K562 (cell line): ENCODE data around the gene CNPY4. TPM values are rescaled to one million over a fixed set of nuclear protein-coding genes. Genes with fewer than 3 reads are reported as not detected.

Source experiments
- AFF4 ChIP-seq: sonication (generic); formaldehyde crosslinking; IDR thresholded peaks from 2 replicates; pipeline ENCODE4 v1.8.0; 2023; ENCODE audit warnings: mild to moderate bottlenecking, missing genetic modification reagents
- EP400 ChIP-seq: fragments of 450-650 bp; IDR thresholded peaks from 2 replicates; pipeline ENCODE4 v1.6.1; 2017; ENCODE audit warnings: antibody characterized with exemption, mild to moderate bottlenecking, moderate library complexity
- ESRRA ChIP-seq: fragments of 450-650 bp; IDR thresholded peaks from 2 replicates; pipeline ENCODE4 v1.6.1; 2014; ENCODE audit warnings: low read depth, mild to moderate bottlenecking, moderate library complexity, borderline replicate concordance
- FOSL1 ChIP-seq: fragments of 200-800 bp; sonication (Bioruptor generic); conservative IDR thresholded peaks from 2 replicates; pipeline ENCODE4 v1.6.1; 2016; ENCODE audit warnings: missing genetic modification characterization, missing compliant biosample characterization
- HDAC6 ChIP-seq: IDR thresholded peaks from 2 replicates; pipeline ENCODE4 v1.6.1; 2012; ENCODE audit warnings: low read depth, mild to moderate bottlenecking, control low read depth, inconsistent platforms, low read length, moderate library complexity
- HMG20B ChIP-seq: fragments of 250-450 bp; sonication (Bioruptor Pico); IDR thresholded peaks from 2 replicates; pipeline ENCODE4 v1.5.0; 2021; ENCODE audit warnings: mild to moderate bottlenecking
- HOXB6 ChIP-seq: fragments of 250-450 bp; sonication (Bioruptor Pico); IDR thresholded peaks from 2 replicates; pipeline ENCODE4 v1.5.1; 2022; ENCODE audit warnings: mild to moderate bottlenecking, borderline replicate concordance
- NFE2L1 ChIP-seq: fragments of 450-650 bp; IDR thresholded peaks from 2 replicates; pipeline ENCODE4 v1.6.1; 2016; ENCODE audit warnings: missing genetic modification characterization, low read depth, mild to moderate bottlenecking, missing compliant biosample characterization, moderate library complexity, borderline replicate concordance
- NFRKB ChIP-seq: fragments of 450-650 bp; IDR thresholded peaks from 2 replicates; pipeline ENCODE4 v1.6.1; 2016; ENCODE audit warnings: low read depth
- NUFIP1 ChIP-seq: fragments of 450-650 bp; IDR thresholded peaks from 2 replicates; pipeline ENCODE4 v1.6.1; 2018; ENCODE audit not compliant: partially characterized antibody
- PREB ChIP-seq: sonication (generic); formaldehyde crosslinking; IDR thresholded peaks from 2 replicates; pipeline ENCODE4 v1.8.1; 2023; ENCODE audit warnings: mild to moderate bottlenecking, missing genetic modification reagents
- PRMT5 ChIP-seq: sonication (generic); formaldehyde crosslinking; IDR thresholded peaks from 2 replicates; pipeline ENCODE4 v1.5.0; 2020; ENCODE audit warnings: missing genetic modification reagents
- SMARCE1 ChIP-seq: fragments of 450-650 bp; IDR thresholded peaks from 2 replicates; pipeline ENCODE4 v1.7.1; 2016; ENCODE audit warnings: mild to moderate bottlenecking
- SOX6 ChIP-seq: fragments of 450-650 bp; IDR thresholded peaks from 2 replicates; pipeline ENCODE4 v1.6.1; 2014; ENCODE audit warnings: mild to moderate bottlenecking
- STAT6 ChIP-seq: sonication (generic); formaldehyde crosslinking; IDR thresholded peaks from 2 replicates; pipeline ENCODE4 v1.8.1; 2023; ENCODE audit warnings: mild to moderate bottlenecking, missing genetic modification reagents
- TEAD4 ChIP-seq, 2 experiments: sonication (generic) in 1 of 2; formaldehyde crosslinking in 1 of 2; IDR thresholded peaks; 2 replicates each; pipeline versions ENCODE4 v1.6.1 to v1.8.0; 2012 to 2022; ENCODE audit warnings: borderline replicate concordance in 1 of 2, inconsistent platforms in 1 of 2, low read length in 1 of 2, mild to moderate bottlenecking in 1 of 2, missing genetic modification reagents in 1 of 2
- ZNF444 ChIP-seq: fragments of 250-450 bp; sonication (Bioruptor Pico); IDR thresholded peaks from 2 replicates; pipeline ENCODE4 v1.4.0; 2020; ENCODE audit warnings: mild to moderate bottlenecking, moderate library complexity
- polyA plus RNA-seq, 8 experiments: library from polyadenylated mRNA; depleted of rRNA in 4 of 8; stranded (reverse) in 5 of 8; unstranded in 3 of 8; fragments of >200 nt; fragmentation: Nextera tagmentation in 2 of 8; fragmentation: Illumina TruSeq in 1 of 8; extraction: Ambion mirVana in 2 of 8; extraction: Trizol in 1 of 8; gene quantifications; 2 replicates each; pipeline versions ENCODE4 v1.2.1 to v1.2.3, GENCODE V29; 2011 to 2014; ENCODE audit warnings: inconsistent platforms in 1 of 8, missing spikeins in 1 of 8
- total RNA-seq, 7 experiments: library from RNA; depleted of rRNA in 6 of 7; stranded (reverse); fragments of >200 nt in 6 of 7; fragmentation: Illumina TruSeq in 2 of 7; extraction: Trizol in 2 of 7; gene quantifications; 2 replicates each; pipeline versions ENCODE4 v1.2.1 to v1.2.3, GENCODE V29; 2011 to 2021; ENCODE audit warnings: low replicate concordance in 1 of 7

CNPY4 gene
- total and polyA plus RNA-seq, 9 of the 15 experiments (the other 6 are each of a cell fraction or from before 2014, with no cell fraction given): 1.9 to 11.2 (median 7.0) TPM

- TF ChIP-seq ESRRA (peak; percentile 52), HOXB6 (CRISPR knock-in tag) (no peak), NFE2L1 (tag) (no peak), HDAC6 (no peak), FOSL1 (no peak), SMARCE1 (no peak; the same call in 1 of the 2 replicates), HMG20B (no peak), STAT6 (no peak), PRMT5 (CRISPR knock-in tag) (peak; percentile 47; the same call in 1 of the 2 replicates), PREB (CRISPR knock-in tag) (no peak), EP400 (peak; percentile 98), NUFIP1 (no peak), SOX6 (peak; percentile 17; the same call in 1 of the 2 replicates), NFRKB (no peak; the same call in 1 of the 2 replicates), AFF4 (CRISPR knock-in tag) (no peak; the same call in 1 of the 2 replicates), ZNF444 (CRISPR knock-in tag) (no peak), TEAD4 (IDR thresholded peaks at IDR 0.05; ENCODE audit: low read length) (peak; percentile 67), TEAD4 (CRISPR knock-in tag; IDR thresholded peaks at IDR 0.05; ENCODE audit: borderline replicate concordance) (0 out of 2 replicates have a peak, but pooled peaks have one; percentile 57)
These were observed 18.9 kb upstream of the CNPY4 start (continued) for GRCh38 chr7:100100420-100101015.
